GM12801 (cell line): ENCODE measurements around the gene SLIT1.

Experiments used
- CTCF ChIP-seq: IDR thresholded peaks from one replicate; pipeline ENCODE4 v1.5.1; 2011; ENCODE audit warnings: control low read depth; ENCODE audit not compliant: insufficient read length; ENCODE audit errors: extremely low read depth

The SLIT1 gene

GRCh38 chr10:97034301-97034700, 151.5 kb downstream of the SLIT1 start:
- TF ChIP-seq CTCF, result no peak

DNA sequence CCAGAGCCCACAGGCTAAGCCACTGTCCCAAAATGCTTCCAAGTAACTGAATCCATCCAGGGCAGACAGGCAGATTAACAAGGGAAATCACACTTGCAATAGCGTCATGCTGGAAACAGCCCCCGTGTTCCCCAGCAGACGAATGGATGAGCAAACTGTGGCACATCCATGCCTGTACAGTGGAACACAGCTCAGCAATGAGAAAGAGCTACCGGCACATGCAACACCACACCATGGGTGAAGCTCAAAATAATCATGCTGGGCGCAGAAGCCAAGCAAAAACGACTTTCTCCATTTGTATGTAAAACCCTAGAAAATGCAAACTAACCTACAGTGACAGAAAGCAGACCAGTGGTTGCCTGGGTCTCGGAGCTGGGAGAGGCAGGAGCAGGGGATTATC, 153.1 kb downstream of the SLIT1 start:
- no peak for TF ChIP-seq CTCF

- TF ChIP-seq CTCF, result no peak
These were observed 154.3 kb downstream of the SLIT1 start for GRCh38 chr10:97031459-97031858.

GRCh38 chr10:97030894-97031293, 154.9 kb downstream of the SLIT1 start:
- TF ChIP-seq CTCF, result no peak

- no peak for TF ChIP-seq CTCF
These were observed 156.5 kb downstream of the SLIT1 start for GRCh38 chr10:97029271-97029670.

DNA sequence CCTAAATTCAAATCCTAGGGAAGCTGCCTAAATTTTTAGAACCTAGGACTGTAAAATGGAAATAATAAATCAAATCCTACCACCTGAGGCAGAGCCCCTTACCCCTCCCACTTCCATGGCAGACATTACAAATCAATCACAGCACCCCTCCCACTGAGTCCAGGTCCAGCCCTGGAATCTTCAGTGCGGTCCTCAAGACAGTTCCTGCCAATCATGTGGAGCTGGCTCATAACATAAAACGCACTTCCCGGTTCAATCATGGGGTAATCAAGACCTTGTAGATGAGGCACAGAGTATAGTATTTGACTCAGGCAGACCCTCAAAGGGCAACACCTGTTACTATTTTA, 157.0 kb downstream of the SLIT1 start:
- no peak for TF ChIP-seq CTCF

- no peak for TF ChIP-seq CTCF
These were observed 157.5 kb downstream of the SLIT1 start for GRCh38 chr10:97028126-97028831.
